ENCODE measurements around the gene TMEM255B. TPM values are rescaled to one million over a fixed set of nuclear protein-coding genes. Genes with fewer than 3 reads are reported as not detected.

The TMEM255B gene
- total RNA-seq, 6 donors from 2014 or later, result 1.4 to 39.0 (median 13.8) TPM

- WGBS, 2 donors, result 78 to 79% methylated on average over 10 of the region's 10 CpGs
- no peak overlapping the region for H3K4me3 ChIP-seq
- H3K9me3 ChIP-seq, result no peaks in the 10 kb centered on the region
- no peak for DNase-seq
- H3K36me3 ChIP-seq, result peaks cover 0 to 3% (median 0%) of the 10 kb centered on the region in 4 donors
- H3K27me3 ChIP-seq, result no peaks in the 10 kb centered on the region
- TF ChIP-seq EP300 (IDR thresholded peaks at IDR 0.05), result no peak
- TF ChIP-seq POLR2AphosphoS5 (IDR thresholded peaks at IDR 0.05), result no peak
- no peak for TF ChIP-seq POLR2A (IDR thresholded peaks at IDR 0.05)
- TF ChIP-seq, protein P1, sequence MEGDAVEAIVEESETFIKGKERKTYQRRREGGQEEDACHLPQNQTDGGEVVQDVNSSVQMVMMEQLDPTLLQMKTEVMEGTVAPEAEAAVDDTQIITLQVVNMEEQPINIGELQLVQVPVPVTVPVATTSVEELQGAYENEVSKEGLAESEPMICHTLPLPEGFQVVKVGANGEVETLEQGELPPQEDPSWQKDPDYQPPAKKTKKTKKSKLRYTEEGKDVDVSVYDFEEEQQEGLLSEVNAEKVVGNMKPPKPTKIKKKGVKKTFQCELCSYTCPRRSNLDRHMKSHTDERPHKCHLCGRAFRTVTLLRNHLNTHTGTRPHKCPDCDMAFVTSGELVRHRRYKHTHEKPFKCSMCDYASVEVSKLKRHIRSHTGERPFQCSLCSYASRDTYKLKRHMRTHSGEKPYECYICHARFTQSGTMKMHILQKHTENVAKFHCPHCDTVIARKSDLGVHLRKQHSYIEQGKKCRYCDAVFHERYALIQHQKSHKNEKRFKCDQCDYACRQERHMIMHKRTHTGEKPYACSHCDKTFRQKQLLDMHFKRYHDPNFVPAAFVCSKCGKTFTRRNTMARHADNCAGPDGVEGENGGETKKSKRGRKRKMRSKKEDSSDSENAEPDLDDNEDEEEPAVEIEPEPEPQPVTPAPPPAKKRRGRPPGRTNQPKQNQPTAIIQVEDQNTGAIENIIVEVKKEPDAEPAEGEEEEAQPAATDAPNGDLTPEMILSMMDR (IDR thresholded peaks at IDR 0.05), result no peak
- no peak for ATAC-seq (ENCODE audit: low FRiP score in 2 of 2)
- no peaks in the 10 kb centered on the region for H3K4me1 ChIP-seq
- no peak overlapping the region for H3K27ac ChIP-seq
These were observed 25.1 kb downstream of the TMEM255B start for GRCh38 chr13:113783966-113784644.

DNA sequence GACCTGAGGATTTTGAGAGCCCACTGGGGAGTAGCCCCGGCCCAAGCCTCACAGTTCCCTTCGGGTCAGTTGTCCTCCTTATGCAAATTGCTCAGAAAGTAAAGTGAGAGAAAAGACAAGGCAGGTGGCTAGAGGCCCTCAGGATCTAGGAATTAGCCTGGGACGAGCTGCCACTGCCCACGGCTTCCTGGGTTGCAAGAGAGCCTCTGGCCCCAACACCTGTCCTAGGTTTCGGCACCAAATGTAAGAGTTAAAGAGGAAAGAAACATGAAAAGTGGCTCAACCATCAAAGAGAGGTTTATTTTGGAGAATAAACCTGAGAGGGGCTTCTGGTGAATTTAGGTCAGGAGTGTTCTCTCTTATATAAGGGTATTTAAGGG, 25.6 kb downstream of the TMEM255B start:
- no peak overlapping the region for H3K27ac ChIP-seq
- WGBS, 2 donors, result 82 to 85% methylated on average over 4 to 5 of the region's 5 CpGs
- no peak for TF ChIP-seq POLR2A (IDR thresholded peaks at IDR 0.05)
- TF ChIP-seq EP300 (IDR thresholded peaks at IDR 0.05), result no peak
- TF ChIP-seq, protein P1 (IDR thresholded peaks at IDR 0.05), result no peak
- TF ChIP-seq POLR2AphosphoS5 (IDR thresholded peaks at IDR 0.05), result no peak
- H3K36me3 ChIP-seq, result peaks cover 0 to 3% (median 0%) of the 10 kb centered on the region in 4 donors
- no peaks in the 10 kb centered on the region for H3K27me3 ChIP-seq
- ATAC-seq (ENCODE audit: low FRiP score in 2 of 2), result no peak
- no peaks in the 10 kb centered on the region for H3K9me3 ChIP-seq
- no peak for DNase-seq
- H3K4me3 ChIP-seq, result no peak overlapping the region
- H3K4me1 ChIP-seq, result no peaks in the 10 kb centered on the region

- no peak overlapping the region for H3K4me3 ChIP-seq
These were observed 26.3 kb downstream of the TMEM255B start for GRCh38 chr13:113785051-113786010.

DNA sequence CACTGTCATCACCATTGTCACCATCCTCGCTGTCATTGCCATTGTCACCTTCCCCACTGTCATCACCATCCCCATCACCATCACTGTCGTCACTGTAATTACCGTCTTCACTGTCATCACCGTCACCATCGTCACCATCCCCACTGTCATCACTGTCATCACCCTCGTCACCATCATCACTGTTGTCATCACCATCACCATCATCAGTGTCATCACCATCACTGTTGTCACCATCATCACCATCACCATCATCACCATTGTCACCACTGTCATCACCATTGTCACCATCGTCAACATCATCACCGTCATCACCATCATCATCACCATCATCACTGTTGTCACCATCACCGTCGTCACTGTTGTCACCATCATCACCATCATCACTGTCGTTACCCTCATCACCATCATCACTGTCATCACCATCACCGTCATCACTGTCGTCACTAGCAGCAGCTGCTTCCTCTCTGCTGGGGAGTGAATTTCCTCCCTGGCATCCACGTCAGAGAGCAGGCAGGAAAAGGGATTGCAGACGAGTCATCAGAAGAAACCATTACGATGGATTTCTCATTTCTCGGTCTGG, 27.3 kb downstream of the TMEM255B start:
- Histone ChIP-seq H3K36me3 (peaks cover 0 to 6% (median 0%) of the 10 kb centered on the region in 4 donors), H3K4me3 (no peak overlapping the region), H3K9me3 (no peaks in the 10 kb centered on the region), H3K27me3 (no peaks in the 10 kb centered on the region), H3K4me1 (no peaks in the 10 kb centered on the region), H3K27ac (no peak overlapping the region)
- ATAC-seq (ENCODE audit: low FRiP score in 2 of 2) (no peak), DNase-seq (no peak)
- WGBS, 2 donors, result 77 to 78% methylated on average over 17 of the region's 17 CpGs
- no peak for TF ChIP-seq POLR2AphosphoS5 (IDR thresholded peaks at IDR 0.05)
- no peak for TF ChIP-seq EP300 (IDR thresholded peaks at IDR 0.05)
- TF ChIP-seq, protein P1 (IDR thresholded peaks at IDR 0.05), result no peak
- TF ChIP-seq POLR2A (IDR thresholded peaks at IDR 0.05), result no peak

More at GRCh38 chr13:113785051-113786010, 26.3 kb downstream of the TMEM255B start:
- no peak for DNase-seq
- no peaks in the 10 kb centered on the region for H3K9me3 ChIP-seq
- H3K27me3 ChIP-seq, result no peaks in the 10 kb centered on the region
- H3K27ac ChIP-seq, result no peak overlapping the region
- TF ChIP-seq EP300 (IDR thresholded peaks at IDR 0.05) (no peak), POLR2AphosphoS5 (IDR thresholded peaks at IDR 0.05) (no peak), POLR2A (IDR thresholded peaks at IDR 0.05) (no peak)
- TF ChIP-seq, protein P1 (IDR thresholded peaks at IDR 0.05), result no peak
- no peaks in the 10 kb centered on the region for H3K4me1 ChIP-seq
- H3K36me3 ChIP-seq, result peaks cover 0 to 3% (median 0%) of the 10 kb centered on the region in 4 donors
- 82 to 84% methylated on average over 15 to 19 of the region's 19 CpGs for WGBS, 2 donors
- ATAC-seq (ENCODE audit: low FRiP score in 2 of 2), result no peak

Measured in upper lobe of left lung (tissue), 6 donors.